Bone marrow (tissue), 2 donors: ENCODE results near the gene RASL10B.
"Not testable (repeated sequence)": the region's sequence is repeated elsewhere in the genome, so short reads cannot be mapped to it uniquely, and the experiment has no call there.

Experiments
- DNase-seq, 2 donors: peaks; one replicate each; lab custom pipeline; 2025; lab: John Stamatoyannopoulos, UW

The RASL10B gene

GRCh38 chr17:35731239-35731916 lies at the start of gene RASL10B:
Gene RASL10B (plus strand): TSS chr17:35731639. CDS start chr17:35735185, 3,546 bp downstream.
- DNase-seq, result no peak

- no peak for DNase-seq
Observed at GRCh38 chr17:35683591-35683990, 47.8 kb upstream of the RASL10B start.

GRCh38 chr17:35684055-35684802 lies 47.2 kb upstream of the RASL10B start:
- no peak for DNase-seq

GRCh38 chr17:35692512-35693210 lies 38.8 kb upstream of the RASL10B start:
- DNase-seq, result no peak

GRCh38 chr17:35693662-35694061 lies 37.8 kb upstream of the RASL10B start:
- DNase-seq, result no peak

GRCh38 chr17:35694906-35695305 lies 36.5 kb upstream of the RASL10B start:
- no peak for DNase-seq

- no peak for DNase-seq
Observed at GRCh38 chr17:35695613-35696012, 35.8 kb upstream of the RASL10B start.

GRCh38 chr17:35698800-35699199 lies 32.6 kb upstream of the RASL10B start:
- DNase-seq, result no peak

- no peak for DNase-seq
Observed at GRCh38 chr17:35700150-35700549, 31.3 kb upstream of the RASL10B start.

GRCh38 chr17:35701491-35701890 lies 29.9 kb upstream of the RASL10B start:
- no peak for DNase-seq

- not testable (repeated sequence) for DNase-seq
Observed at GRCh38 chr17:35703308-35703707, 28.1 kb upstream of the RASL10B start.

GRCh38 chr17:35705230-35705629 lies 26.2 kb upstream of the RASL10B start:
- DNase-seq, result no peak

- DNase-seq, result no peak
Observed at GRCh38 chr17:35705705-35706104, 25.7 kb upstream of the RASL10B start.

- no peak for DNase-seq
Observed at GRCh38 chr17:35708149-35708548, 23.3 kb upstream of the RASL10B start.

GRCh38 chr17:35708951-35709350 lies 22.5 kb upstream of the RASL10B start:
- DNase-seq, result no peak

- DNase-seq, result no peak
Observed at GRCh38 chr17:35709874-35710273, 21.6 kb upstream of the RASL10B start.

GRCh38 chr17:35710950-35711349 lies 20.5 kb upstream of the RASL10B start:
- no peak for DNase-seq

GRCh38 chr17:35713069-35713728 lies 18.2 kb upstream of the RASL10B start:
- DNase-seq, result no peak

- DNase-seq, result no peak
Observed at GRCh38 chr17:35714988-35715387, 16.5 kb upstream of the RASL10B start.

- DNase-seq, result no peak
Observed at GRCh38 chr17:35715416-35715815, 16.0 kb upstream of the RASL10B start.

GRCh38 chr17:35716173-35716572 lies 15.3 kb upstream of the RASL10B start:
- DNase-seq, result no peak

GRCh38 chr17:35716897-35717465 lies 14.5 kb upstream of the RASL10B start:
- no peak for DNase-seq
